GM12892 (cell line): ENCODE data around the gene CLDN11.

ENCODE experiments used
- POLR2A ChIP-seq: IDR thresholded peaks from 2 replicates; pipeline ENCODE4 v1.6.1; 2011; ENCODE audit warnings: low read depth, low read length, control low read depth
- POLR2AphosphoS5 ChIP-seq: IDR thresholded peaks from 2 replicates; pipeline ENCODE4 v1.6.1; 2011; ENCODE audit warnings: low read depth, low read length, control low read depth

DNA sequence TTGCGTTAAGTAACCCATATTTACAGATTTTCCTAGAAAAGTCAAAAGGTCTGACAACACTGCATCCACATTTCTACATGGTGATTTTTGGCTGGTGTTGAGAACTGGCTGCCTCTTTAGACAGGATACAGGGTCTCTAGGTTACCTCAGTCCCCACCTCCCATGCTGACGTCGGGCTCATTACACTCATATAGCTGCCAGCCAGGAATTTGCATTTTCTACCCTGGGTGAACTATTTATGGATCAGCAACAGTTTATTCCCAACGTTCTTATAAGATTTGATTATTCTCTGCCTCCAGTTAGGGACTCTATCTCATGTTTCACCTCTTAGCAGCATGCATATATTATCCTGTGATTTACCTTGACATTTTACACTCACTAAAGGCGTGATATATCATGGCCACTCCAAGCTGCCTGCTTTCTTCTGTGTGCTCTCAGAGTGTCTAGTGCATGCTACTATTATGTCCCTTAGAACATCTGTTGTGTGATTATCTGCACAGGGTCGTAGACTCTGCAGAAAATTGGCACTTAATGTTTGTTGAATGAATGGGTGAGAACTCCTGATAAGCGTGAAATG, 49.0 kb downstream of the CLDN11 start:
- no peak for TF ChIP-seq POLR2A
- no peak for TF ChIP-seq POLR2AphosphoS5
